ENCODE measurements around the gene USH1C. TPM values are rescaled to one million over a fixed set of nuclear protein-coding genes. Genes with fewer than 3 reads are reported as not detected.

Gene USH1C
- total RNA-seq, 1 donor, result not detected

DNA sequence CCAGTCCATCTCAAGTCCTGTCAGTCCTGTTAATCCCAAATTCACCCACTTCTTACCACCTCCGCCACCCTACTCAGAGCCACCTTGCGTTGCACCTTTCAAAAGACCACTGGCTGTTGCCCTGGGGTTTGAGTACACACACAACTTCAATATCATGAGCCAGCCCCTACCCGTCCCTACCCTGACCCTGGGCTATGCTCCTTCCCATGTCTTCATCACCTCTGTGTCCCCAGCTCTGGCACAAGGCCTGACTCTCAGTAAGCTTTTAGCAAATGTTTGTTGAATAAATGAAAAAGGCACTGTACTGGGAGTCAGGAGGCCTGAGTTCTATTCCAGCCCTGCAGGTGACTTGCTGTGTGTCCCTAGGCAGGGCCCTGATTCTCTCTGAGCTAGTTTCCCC, 29.3 kb upstream of the USH1C start:
- Histone ChIP-seq H3K9me3 (ENCODE audit: low read depth, low read length) (no peaks in the 10 kb centered on the region), H3K4me3 (ENCODE audit: insufficient read depth, low read length) (no peak overlapping the region), H3K36me3 (ENCODE audit: insufficient read depth, low read length) (no peaks in the 10 kb centered on the region), H3K79me2 (ENCODE audit: insufficient read depth, low read length) (no peaks in the 10 kb centered on the region), H3K27me3 (ENCODE audit: insufficient read depth, low read length) (peaks cover 9% of the 10 kb centered on the region), H2AFZ (ENCODE audit: low read length) (no peak overlapping the region), H3K27ac (ENCODE audit: low read depth, low read length) (no peak overlapping the region), H4K20me1 (ENCODE audit: insufficient read depth, low read length) (no peaks in the 10 kb centered on the region), H3K4me2 (ENCODE audit: insufficient read depth, low read length) (no peak overlapping the region), H3K4me1 (ENCODE audit: insufficient read depth, low read length) (no peaks in the 10 kb centered on the region)
- TF ChIP-seq, protein P1, sequence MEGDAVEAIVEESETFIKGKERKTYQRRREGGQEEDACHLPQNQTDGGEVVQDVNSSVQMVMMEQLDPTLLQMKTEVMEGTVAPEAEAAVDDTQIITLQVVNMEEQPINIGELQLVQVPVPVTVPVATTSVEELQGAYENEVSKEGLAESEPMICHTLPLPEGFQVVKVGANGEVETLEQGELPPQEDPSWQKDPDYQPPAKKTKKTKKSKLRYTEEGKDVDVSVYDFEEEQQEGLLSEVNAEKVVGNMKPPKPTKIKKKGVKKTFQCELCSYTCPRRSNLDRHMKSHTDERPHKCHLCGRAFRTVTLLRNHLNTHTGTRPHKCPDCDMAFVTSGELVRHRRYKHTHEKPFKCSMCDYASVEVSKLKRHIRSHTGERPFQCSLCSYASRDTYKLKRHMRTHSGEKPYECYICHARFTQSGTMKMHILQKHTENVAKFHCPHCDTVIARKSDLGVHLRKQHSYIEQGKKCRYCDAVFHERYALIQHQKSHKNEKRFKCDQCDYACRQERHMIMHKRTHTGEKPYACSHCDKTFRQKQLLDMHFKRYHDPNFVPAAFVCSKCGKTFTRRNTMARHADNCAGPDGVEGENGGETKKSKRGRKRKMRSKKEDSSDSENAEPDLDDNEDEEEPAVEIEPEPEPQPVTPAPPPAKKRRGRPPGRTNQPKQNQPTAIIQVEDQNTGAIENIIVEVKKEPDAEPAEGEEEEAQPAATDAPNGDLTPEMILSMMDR (IDR thresholded peaks at IDR 0.05; ENCODE audit: extremely low read depth, low read depth, low read length), result no peak
- DNase-seq (ENCODE audit: insufficient read length, low spot score, missing footprints), result peak; percentile 29

DNA sequence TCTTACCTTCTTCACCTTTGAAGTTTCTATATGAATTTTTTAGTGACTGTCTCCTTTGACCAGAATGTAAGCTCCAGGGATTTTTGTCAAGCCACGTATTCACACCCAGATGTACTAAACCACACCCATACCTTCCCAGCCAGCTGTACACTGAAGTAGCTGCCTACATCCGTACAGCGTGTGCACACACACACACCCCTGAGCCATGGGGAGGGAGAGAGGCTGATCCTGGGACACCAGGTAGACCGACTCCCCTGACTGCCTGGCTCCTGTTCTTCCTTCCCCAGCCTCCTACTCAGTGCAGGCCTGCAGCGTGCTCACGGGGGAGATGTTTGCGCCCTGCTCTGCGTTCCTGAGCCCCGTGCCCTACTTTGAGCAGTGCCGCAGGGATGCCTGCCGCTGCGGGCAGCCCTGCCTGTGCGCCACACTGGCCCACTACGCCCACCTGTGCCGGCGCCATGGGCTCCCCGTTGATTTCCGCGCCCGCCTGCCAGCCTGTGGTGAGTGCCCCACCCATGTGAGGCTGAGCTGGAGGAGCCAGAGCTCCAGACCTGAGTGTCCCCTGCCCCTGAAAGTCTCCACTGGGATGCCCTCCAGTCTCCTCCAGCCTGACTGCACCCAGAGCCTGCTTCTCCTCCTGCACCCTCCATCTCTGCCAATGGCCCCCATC, 28.7 kb upstream of the USH1C start:
- Histone ChIP-seq H3K27ac (ENCODE audit: low read depth, low read length) (no peak overlapping the region), H4K20me1 (ENCODE audit: insufficient read depth, low read length) (no peaks in the 10 kb centered on the region), H3K9me3 (ENCODE audit: low read depth, low read length) (no peaks in the 10 kb centered on the region), H3K79me2 (ENCODE audit: insufficient read depth, low read length) (no peaks in the 10 kb centered on the region), H3K27me3 (ENCODE audit: insufficient read depth, low read length) (peaks cover 9% of the 10 kb centered on the region), H3K4me1 (ENCODE audit: insufficient read depth, low read length) (no peaks in the 10 kb centered on the region), H3K36me3 (ENCODE audit: insufficient read depth, low read length) (no peaks in the 10 kb centered on the region), H2AFZ (ENCODE audit: low read length) (no peak overlapping the region), H3K4me2 (ENCODE audit: insufficient read depth, low read length) (no peak overlapping the region), H3K4me3 (ENCODE audit: insufficient read depth, low read length) (no peak overlapping the region)
- DNase-seq (ENCODE audit: insufficient read length, low spot score, missing footprints), result peak; percentile 53
- TF ChIP-seq, protein P1 (IDR thresholded peaks at IDR 0.05; ENCODE audit: extremely low read depth, low read depth, low read length), result no peak

DNA sequence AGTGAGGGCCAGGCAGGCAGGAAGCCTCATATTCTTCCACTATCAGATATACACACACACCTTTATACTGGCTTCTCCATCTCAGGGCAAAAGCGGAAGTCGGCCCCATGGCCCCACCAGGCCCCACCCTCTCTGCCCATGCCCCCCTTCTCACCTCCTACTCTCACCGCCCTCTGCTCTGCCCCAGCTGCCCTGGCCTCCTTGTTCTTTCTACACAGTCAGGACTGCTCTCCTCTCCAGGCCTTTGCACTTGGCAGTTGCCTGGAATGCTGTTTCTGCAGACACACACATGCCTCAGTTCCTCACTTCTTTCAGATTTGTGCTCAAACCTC, 28.1 kb upstream of the USH1C start:
- no peaks in the 10 kb centered on the region for H3K4me1 ChIP-seq (ENCODE audit: insufficient read depth, low read length)
- no peaks in the 10 kb centered on the region for H3K79me2 ChIP-seq (ENCODE audit: insufficient read depth, low read length)
- H3K4me2 ChIP-seq (ENCODE audit: insufficient read depth, low read length), result no peak overlapping the region
- TF ChIP-seq, protein P1 (IDR thresholded peaks at IDR 0.05; ENCODE audit: extremely low read depth, low read depth, low read length), result no peak
- no peak overlapping the region for H2AFZ ChIP-seq (ENCODE audit: low read length)
- peaks cover 9% of the 10 kb centered on the region for H3K27me3 ChIP-seq (ENCODE audit: insufficient read depth, low read length)
- DNase-seq (ENCODE audit: insufficient read length, low spot score, missing footprints), result no peak
- H3K4me3 ChIP-seq (ENCODE audit: insufficient read depth, low read length), result no peak overlapping the region
- H3K9me3 ChIP-seq (ENCODE audit: low read depth, low read length), result no peaks in the 10 kb centered on the region
- H4K20me1 ChIP-seq (ENCODE audit: insufficient read depth, low read length), result no peaks in the 10 kb centered on the region
- no peaks in the 10 kb centered on the region for H3K36me3 ChIP-seq (ENCODE audit: insufficient read depth, low read length)
- no peak overlapping the region for H3K27ac ChIP-seq (ENCODE audit: low read depth, low read length)

DNA sequence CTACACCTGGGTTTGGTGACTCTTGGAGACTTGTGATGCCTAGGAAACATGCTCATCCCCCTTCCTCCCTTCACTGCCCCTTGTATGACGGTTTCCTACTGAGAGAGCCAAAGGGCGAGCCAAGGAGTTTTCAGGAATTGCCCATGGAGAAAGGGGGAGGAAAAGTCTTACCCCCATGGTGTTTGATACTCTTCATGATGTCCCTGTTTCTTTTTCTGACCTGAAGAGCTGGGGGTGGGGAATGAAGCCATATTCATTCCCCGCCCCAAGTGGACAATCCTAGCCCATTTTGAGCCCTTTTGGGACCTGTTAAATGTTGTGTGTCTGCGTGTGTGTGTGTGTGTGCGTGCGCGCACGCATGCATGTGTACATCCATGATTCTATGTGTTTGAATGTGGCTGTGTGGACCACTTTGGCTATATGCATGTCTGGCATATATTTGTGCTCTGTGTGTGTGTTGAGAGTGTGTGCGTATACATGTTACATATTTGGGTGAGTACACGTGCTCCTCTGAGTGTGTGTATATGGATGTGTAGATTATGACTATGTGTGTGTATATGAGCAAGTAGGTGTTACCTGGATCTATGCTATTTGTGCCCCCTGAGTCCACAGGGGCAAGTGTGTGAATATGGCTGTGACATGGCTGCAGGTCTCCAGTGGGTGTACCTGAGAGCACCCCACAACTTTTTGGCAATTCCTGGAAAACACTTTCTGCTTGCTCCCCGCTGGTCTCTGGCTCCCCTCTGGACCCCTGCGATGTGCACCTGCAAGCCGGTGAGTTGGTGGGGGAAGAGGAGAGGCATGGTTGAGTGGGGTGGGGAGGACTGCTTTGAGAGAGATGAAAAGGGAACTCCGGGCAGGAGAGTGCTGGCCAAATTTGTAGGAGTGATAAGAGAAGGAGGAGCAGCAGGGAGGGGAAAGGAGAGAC, 27.5 kb upstream of the USH1C start:
- Histone ChIP-seq H3K4me2 (ENCODE audit: insufficient read depth, low read length) (no peak overlapping the region), H3K27ac (ENCODE audit: low read depth, low read length) (no peak overlapping the region), H3K27me3 (ENCODE audit: insufficient read depth, low read length) (peaks cover 13% of the 10 kb centered on the region), H4K20me1 (ENCODE audit: insufficient read depth, low read length) (no peaks in the 10 kb centered on the region), H3K36me3 (ENCODE audit: insufficient read depth, low read length) (no peaks in the 10 kb centered on the region), H3K4me3 (ENCODE audit: insufficient read depth, low read length) (no peak overlapping the region), H3K79me2 (ENCODE audit: insufficient read depth, low read length) (no peaks in the 10 kb centered on the region), H2AFZ (ENCODE audit: low read length) (no peak overlapping the region), H3K9me3 (ENCODE audit: low read depth, low read length) (no peaks in the 10 kb centered on the region), H3K4me1 (ENCODE audit: insufficient read depth, low read length) (no peaks in the 10 kb centered on the region)
- TF ChIP-seq, protein P1 (IDR thresholded peaks at IDR 0.05; ENCODE audit: extremely low read depth, low read depth, low read length), result no peak
- peak; percentile 53 for DNase-seq (ENCODE audit: insufficient read length, low spot score, missing footprints)
